NCI-H345 treated with DMSO at 0.1 percent for 48 hours (cell line): ENCODE results near the gene MFRP.
A peak's percentile ranks its signal among the peaks of the same experiment; 100 is the strongest.

ENCODE experiments used
- DNase-seq: peaks from one replicate; lab custom pipeline; 2025; ENCODE audit not compliant: unreplicated experiment; lab: John Stamatoyannopoulos, UW

MFRP gene

DNA sequence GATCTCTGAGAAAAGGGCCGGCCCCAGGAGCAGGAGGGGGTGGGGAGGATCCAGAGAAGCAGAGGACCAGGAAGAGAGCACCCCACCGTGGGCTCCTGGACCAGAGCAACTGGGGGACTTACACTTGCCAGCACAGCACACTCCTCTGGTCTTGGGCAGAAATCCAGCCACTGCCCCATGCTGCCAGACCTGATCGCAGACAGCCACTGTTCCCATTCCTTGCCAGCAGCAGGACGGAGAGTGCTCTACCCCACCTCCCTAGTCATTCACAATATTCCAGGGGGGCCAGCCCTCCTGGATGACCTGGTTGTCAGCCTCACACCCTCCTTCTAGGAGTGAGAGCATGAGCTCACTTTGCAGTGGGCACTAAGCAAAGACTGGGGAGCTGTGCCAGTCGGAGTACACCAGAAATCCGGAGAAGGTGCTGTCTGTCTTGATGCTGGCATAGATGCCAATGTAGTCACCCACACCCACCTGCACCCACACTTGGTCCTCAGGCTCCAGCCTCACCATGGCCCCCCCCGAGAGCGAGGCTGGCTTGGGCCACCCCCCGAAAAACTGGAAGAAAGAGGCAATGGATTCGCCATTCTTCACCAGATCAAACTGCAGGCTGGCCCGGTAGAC lies 7.4 kb downstream of the MFRP start:
- DNase-seq = no peak

DNA sequence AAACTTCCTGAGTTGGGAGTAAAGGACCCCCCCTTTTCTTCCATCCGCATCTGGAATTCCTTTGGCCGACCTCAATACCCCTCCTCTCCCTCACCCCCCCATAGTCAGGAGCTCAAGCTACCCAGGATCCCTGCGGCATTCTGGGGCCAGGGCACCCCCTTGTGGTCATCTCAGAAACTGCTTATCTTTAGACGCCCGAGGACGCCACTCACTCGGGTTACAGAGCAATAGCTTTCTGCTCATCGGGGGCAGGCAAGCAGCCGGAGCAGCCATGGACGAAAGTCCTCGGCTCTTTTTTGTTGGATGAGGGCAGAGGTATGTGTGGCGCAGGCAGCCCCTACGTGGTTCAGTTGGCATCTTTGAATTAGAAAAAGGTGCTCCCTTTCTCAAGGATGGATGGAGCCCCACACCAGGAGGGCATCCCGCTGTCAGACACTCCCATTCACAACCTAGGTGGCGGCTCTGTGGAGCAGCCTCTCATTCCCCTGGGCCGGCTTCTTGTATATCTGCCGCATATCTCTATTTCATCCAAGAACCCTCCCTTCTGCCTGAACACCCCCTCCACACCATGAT lies 8.1 kb downstream of the MFRP start:
- DNase-seq = peak; percentile 12

DNA sequence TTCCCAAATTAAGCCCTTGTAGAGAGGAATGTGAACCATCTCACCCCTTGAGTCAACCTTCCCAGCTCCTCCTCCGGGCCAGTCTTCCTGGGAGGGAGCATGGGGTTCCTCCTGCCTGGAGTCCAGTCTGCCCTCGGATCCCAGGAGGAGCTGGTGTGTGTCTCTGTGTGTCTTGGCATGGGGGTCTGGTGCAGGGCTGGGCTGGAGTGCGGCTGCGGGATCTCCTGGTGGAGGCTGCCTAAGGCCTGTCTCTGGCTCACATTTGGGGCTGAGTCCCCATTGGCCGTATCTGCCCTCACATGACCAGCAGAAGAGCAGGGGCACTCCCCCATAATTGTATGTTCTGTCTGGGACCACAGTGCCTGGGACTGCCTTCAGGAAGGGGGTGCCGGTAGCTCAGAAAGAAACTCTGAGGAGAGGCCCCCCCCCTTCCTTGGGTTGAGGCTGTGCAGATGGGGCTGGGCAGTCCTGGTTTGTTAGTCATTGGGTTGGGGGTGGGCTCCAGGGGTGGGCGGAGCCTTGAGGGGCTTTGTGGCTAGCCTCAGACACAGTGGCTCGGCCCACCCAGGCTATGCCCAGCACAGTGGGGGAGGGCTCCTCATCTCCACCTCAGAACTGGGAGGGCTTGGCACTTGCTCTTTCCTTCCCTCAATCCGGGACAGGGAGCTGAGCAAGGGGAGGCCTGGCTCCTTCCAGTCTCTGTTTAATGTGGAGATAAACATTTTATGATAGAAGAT lies 8.8 kb downstream of the MFRP start:
- DNase-seq = no peak

DNA sequence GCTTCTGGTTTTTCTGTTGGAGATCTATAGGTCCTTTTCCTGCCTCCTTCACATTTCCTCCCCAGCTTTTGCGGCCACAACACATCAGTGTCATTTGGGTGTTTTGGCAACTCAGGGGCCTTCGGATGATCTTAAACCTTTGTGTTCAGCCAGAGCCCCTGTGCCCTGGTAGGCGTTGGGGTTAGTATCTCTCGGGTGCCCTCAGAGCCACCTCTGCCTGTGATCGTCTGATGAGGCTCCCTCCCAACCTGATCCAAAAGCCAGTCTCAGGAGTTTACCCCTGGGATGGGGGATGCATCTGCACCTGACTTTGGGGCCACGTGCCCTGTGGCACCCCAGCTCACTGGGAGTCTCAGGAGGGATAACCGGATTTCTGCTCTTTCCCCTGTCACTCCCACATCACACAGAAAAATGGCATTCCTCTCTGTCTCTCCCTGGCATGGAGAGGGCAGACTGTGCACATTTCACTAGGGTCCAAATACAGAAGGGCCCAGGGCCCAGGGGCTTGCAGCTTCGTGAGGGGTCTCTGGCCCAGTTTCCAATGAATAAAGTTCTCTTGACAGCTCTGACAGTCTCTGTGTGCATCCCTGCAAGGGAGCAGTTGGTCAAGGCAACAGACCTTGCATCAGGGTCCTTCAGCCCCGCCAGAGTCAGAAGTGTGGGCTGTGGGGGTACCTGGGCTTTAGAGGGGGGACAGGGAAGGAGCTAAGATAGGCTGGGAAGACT lies 9.6 kb downstream of the MFRP start:
- DNase-seq = no peak

DNA sequence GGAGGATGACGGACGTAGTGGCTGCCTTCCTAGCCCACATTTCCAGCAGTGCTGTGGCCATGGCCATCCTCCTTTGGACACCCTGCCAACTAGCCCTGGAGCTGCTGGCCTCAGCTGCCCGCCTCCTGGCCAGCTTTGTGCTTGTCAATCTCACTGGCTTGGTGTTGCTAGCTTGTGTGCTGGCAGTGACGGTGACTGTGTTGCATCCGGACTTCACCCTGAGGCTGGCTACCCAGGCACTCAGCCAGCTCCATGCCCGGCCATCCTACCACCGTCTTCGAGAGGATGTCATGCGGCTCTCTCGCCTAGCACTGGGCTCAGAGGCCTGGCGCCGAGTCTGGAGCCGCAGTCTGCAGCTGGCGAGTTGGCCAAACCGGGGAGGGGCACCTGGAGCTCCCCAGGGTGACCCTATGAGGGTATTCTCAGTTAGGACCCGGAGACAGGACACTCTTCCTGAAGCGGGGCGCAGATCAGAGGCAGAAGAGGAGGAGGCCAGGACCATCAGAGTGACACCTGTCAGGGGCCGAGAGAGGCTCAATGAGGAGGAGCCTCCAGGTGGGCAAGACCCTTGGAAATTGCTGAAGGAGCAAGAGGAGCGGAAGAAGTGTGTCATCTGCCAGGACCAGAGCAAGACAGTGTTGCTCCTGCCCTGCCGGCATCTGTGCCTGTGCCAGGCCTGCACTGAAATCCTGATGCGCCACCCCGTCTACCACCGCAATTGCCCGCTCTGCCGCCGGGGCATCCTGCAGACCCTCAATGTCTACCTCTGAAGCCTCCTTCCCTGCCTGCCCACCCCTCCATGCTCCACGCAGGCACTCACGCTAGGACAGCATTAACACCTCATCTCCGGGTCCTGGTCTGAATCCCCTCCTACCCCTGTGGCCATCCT lies 10.6 kb downstream of the MFRP start:
- no peak for DNase-seq

DNA sequence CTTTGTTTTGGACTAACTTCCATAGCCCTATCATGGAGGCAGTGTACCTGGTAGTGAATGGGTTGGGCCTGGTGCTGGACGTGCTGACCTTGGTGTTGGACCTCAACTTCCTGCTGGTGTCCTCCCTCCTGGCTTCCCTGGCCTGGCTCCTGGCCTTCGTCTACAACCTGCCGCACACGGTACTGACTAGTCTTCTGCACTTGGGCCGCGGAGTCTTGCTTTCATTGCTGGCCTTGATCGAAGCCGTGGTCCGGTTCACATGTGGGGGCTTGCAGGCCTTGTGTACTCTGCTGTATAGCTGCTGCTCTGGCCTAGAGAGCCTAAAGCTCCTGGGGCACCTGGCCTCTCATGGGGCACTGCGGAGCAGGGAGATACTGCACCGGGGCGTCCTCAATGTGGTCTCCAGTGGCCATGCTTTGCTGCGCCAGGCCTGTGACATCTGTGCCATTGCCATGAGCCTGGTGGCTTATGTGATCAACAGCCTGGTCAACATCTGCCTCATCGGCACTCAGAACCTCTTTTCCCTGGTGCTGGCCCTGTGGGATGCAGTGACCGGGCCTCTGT lies 11.3 kb downstream of the MFRP start:
- DNase-seq = no peak

DNA sequence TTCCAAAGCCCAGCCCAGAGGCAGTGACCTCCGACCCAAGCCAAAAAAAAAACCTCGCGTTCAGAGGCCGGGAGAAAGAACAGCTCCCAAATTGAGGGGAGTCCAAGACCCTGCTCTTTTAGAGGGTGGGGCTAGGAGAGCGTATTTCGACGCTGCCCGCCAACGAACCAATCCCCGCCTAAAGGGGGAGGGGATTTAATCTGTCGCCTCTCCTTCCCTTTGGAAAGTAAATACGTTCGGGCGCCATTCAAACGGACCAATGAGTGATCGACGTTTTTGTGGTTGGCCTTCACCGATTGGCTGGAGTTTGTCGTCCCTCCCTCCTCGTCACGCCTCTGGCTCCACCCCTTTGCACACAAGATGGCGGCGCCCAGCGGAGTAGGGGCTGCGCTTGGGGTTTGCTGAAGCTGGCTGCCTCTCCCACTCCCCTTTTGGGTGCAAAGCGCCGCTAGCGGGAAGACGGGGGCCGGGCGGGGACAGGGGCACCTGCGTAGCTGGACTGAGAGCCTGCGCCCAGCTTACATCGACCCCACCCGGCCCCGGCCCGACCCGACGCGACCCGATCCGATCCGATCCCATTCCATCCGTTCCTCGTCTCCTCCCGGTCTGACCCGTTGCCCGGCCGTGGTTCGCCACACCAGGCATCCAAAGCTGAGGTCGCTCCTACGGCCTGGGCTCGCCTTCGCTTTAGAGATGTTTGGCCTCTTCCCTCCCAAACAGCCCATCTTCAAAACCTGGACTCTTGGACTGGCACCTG lies 12.2 kb downstream of the MFRP start, which contains the start of gene RNF26:
RNF26 (plus strand) TSS at position 354 of the 757 bp plus-strand sequence. CDS start 596 bp downstream, outside the sequence.
- DNase-seq = peak; percentile 96

DNA sequence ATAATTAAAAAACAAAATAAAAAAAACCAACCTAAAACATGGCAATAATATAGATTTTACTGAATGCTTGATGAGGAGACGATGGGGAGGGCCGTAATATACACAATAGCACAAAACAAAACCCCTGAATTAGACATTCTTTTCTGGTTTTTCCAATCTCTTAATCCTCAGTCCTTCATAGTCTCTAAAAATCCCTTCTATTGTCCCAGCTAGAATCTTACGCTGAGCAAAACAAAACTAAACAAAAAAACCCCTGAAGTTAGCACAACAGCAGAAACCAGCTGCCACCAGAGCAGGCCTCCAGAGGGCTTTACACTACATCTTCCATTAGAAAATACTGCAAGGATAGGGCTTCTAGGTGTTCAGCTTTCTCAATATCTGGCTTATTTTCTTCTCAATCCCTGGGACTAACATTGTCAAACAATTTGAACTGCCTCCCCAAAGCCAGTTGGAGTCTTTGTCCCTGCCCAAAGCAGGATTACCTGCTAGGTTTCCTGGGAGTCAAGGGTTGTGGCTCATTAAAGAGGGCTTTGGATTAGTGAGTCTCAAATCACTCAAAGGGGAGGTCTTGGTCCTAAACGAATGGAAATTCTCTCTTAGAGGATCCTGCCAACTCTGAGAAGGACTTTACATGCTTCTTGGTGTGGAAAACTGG lies 14.3 kb downstream of the MFRP start:
- DNase-seq = no peak

DNA sequence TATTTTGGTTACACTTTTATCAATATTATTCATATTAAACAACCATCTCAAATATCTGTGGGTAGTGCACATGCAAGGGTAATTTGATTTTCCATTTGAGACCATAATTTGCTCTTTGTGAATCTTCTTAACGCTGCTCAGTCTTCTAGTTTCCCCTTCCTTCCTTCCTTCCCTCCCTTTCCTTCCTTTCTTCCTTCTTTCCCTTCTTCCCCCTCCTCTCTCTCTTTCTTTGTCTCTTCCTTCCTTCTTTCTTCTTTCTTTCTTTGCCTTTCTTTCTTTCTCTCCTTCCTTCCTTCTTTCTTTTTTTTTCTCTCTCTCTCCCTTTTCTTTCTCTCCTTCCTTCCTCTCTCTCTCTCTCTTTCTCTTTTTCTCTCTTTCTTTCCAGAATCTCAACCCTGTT lies 16.3 kb downstream of the MFRP start:
- DNase-seq = no peak

DNA sequence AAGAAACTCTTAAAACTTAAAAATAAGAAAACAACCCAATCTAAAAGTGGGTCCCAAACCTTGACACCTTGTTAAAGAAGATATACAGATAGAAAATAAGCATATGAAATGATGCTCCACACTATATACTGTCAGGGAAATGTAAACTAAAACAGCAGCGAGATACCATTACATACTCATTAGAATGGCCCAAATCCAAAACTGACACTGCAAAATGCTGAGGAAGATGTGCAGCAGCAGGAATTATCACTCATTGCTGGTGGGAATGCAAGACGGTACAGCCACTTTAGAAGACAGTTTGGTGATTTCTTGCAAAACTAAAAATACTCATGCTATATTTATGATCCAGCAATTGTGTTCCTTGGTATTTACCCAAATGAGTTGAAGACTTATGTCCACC lies 17.2 kb downstream of the MFRP start:
- no peak for DNase-seq

DNA sequence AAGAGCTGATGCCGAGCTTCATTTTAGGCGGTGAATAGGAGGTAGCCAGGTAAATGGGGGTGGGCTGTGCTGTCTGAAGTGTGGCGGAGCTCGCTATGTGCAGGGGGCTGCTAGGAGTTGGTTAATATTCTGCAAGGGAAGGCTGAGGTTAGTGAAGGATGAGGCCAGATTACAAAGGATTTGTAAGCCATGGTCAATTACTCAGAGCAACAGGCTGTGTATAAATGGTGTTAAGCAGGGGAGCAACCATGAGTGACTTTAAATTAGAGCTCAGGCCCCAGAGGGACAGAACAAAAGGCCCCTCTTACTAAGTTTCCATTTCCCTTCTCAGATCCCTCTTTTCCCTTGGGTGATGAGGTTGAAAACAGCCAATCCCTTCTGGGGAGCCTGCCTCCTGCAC lies 22.3 kb downstream of the MFRP start:
- DNase-seq = no peak

DNA sequence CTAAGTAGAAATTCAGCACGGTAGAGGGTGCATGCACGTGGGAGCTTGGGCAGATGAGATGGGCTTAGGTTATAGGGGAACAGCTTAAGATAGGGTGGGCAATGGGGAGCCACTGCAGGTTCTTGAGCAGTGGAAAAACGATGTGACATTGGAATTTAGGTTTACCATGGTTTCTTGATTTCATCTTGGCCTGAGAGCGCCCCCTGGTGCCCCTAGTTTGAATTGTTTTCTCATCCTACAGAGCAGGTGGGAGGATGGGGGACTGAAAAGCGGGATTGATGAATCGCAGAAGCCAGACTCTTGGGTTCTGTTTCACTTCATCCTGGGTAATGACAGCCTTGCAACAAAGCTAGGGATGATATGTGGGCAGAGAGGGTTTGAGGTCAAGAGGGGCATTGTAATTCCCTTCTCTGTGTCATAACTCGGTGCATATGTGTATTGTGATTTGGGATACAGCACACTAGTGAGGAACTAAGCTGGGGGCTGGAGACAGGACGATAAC lies 22.9 kb downstream of the MFRP start:
- DNase-seq = peak; percentile 15

DNA sequence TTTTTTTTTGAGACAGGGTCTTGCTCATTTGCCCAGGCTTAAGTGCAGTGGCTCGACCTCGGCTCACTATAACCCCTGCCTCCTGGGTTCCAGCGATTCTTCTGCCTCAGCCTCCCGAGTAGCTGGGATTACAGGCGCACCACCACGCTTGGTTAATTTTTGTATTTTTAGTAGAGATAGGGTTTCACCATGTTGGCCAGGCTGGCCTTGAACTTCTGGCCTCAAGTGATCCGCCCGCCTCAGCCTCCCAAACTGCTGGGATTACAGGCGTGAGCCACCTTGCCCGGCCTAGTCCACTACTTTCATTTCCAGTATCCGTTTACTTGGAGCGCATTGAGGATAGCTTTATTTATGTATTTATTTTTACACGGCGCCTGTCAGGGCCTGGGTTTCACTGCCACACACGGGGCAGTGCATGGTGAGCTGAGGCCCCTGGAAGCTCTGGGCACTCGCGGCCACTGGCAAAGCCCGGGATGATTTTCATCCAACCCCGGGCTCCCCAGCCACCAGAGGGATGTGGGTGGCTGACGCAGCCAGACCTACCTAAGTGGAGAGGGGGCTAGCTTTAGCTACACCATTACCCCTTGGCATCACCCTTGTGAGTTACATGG lies 23.5 kb downstream of the MFRP start:
- DNase-seq = no peak

DNA sequence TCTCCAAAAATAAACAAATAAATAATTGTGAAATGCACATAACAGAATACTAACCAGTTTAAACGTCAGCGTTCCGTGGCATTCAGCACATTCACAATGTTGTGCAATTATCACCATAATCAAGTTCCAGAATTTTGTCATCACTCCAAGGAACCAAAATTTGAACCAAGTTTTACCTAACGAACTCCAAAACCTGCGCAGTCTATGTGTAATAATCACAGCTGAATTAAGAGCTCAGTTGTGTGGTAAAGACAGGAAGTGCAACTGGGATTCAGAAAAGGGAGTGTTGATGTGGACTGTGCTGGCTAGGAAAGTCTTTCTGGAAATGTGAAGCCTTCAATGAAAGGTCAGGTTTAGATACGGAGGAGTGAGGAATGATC lies 24.2 kb downstream of the MFRP start:
- DNase-seq = no peak

DNA sequence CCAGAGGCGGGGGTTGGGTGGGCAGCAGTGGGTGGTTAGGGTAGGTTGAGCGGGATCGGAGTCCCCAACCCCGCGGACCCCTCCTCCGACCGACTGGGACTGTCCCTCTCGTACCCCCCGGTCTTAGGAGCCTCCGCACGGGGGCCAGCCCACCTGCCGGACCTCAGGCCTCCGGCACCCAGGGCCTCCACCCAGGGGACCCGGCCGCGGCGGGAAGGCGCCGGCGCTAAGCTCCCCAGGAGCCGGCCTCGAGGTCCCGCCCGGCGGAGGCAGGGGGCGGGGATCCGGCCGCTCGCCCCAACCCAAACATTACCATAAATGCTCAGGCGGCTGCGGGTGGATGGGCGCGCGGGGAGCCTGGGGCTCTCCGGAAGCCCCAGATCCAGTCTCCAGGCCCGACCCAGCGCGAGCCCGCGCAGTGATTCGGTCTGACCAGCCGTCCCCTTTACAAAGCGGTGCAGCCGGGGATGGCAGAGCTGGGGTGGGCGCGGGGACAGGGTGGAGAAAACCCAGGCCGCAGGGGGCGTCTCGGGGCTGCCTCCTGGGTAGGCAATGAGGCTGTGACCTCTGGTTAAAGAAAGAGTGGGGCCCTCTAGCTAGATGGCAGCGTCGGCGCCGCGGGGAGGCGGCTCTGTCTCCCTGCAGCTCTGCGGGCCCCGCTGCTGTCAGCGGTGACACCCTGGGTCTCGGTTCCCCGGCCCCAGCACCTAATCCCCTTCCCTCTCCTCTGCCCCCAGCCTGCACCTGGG lies 25.6 kb downstream of the MFRP start:
- no peak for DNase-seq

DNA sequence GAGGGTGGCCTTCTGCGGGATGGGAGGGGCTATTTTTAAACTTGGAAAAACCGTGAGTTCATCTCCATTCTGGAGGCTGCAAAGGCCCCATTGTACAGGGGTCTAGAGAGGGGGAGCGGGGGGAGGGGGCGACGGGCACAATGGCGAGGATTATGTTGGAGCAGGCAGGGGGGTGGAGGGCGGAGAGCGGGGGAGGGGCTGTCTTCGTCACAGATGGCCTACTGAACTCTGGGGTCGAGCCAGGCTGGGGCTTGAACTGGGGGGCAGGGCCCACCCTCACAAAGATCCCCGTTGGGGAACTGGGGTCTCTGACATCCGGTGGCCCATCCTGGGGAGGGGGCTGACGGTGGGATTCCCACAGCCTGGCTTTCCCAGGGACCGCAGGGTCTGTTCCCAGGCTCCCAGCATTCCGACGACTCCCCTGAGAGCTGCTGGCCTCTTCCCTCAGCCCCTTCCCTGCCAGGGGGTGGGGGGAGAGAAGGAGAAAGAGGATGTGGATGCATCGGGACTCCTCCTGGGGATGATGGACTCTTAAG lies 26.2 kb downstream of the MFRP start:
- no peak for DNase-seq

DNA sequence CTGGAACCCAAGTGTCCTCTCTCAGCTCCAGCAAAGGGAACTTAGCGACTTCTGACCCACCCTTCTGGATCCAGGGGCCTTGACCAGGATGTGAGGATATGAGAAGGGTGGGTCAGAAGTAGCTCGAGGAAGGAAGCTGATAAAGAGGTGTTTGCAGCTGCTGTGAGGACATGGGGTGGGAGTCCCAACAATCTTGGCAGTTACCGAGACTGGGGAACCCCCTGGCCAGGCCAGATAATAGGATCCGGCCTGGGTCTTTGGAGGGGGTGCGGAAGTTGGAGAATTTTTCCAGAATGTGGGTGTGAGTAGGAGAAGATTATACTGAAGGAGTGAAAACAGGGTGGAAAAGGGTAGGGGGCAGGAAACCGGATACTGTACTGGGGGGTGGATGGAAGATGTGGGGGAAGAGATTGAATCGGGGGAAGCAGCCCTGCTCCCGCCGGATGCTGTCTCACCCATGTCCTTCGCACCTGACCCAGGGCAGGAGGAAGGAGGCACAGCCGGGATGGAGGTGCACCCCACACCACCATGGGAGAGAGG lies 26.7 kb downstream of the MFRP start:
- DNase-seq = no peak
